Bronchial epithelial cell (primary cell): ENCODE measurements around the gene PSMB7. TPM values are rescaled to one million over a fixed set of nuclear protein-coding genes. Genes with fewer than 3 reads are reported as not detected.
A peak's percentile ranks its signal among the peaks of the same experiment; 100 is the strongest.

Source experiments
- DNase-seq: peaks from one replicate; pipeline ENCODE4 v3.0.0-alpha.2; 2010; ENCODE audit warnings: low read depth
- FAIRE-seq: peaks from 2 replicates; lab custom pipeline; 2011; peaks lifted over from hg19 to GRCh38; lab: Jason Lieb, UNC
- H3K27me3 ChIP-seq: 2 replicates; pipeline ENCODE4 v1.5.1; 2011; ENCODE audit warnings: low read length; ENCODE audit not compliant: control insufficient read depth, insufficient read depth
- H3K36me3 ChIP-seq: 2 replicates; pipeline ENCODE4 v1.5.1; 2011; ENCODE audit warnings: low read length; ENCODE audit not compliant: control insufficient read depth, insufficient read depth
- H3K4me3 ChIP-seq: 2 replicates; pipeline ENCODE4 v1.5.1; 2011; ENCODE audit warnings: mild to moderate bottlenecking, low read depth, low read length, control low read depth
- CTCF ChIP-seq: IDR thresholded peaks from 2 replicates; pipeline ENCODE4 v1.5.1; 2011; ENCODE audit warnings: mild to moderate bottlenecking, moderate library complexity, low read length, control low read depth, inconsistent platforms; ENCODE audit not compliant: insufficient read depth, severe bottlenecking
- total RNA-seq: library from RNA; depleted of rRNA; stranded (reverse); fragments of >200 nt; gene quantifications from 2 replicates; pipeline ENCODE4 v1.2.1, GENCODE V29; 2014

The PSMB7 gene
- total RNA-seq, 1 donor from 2014 or later, result 335 TPM

DNA sequence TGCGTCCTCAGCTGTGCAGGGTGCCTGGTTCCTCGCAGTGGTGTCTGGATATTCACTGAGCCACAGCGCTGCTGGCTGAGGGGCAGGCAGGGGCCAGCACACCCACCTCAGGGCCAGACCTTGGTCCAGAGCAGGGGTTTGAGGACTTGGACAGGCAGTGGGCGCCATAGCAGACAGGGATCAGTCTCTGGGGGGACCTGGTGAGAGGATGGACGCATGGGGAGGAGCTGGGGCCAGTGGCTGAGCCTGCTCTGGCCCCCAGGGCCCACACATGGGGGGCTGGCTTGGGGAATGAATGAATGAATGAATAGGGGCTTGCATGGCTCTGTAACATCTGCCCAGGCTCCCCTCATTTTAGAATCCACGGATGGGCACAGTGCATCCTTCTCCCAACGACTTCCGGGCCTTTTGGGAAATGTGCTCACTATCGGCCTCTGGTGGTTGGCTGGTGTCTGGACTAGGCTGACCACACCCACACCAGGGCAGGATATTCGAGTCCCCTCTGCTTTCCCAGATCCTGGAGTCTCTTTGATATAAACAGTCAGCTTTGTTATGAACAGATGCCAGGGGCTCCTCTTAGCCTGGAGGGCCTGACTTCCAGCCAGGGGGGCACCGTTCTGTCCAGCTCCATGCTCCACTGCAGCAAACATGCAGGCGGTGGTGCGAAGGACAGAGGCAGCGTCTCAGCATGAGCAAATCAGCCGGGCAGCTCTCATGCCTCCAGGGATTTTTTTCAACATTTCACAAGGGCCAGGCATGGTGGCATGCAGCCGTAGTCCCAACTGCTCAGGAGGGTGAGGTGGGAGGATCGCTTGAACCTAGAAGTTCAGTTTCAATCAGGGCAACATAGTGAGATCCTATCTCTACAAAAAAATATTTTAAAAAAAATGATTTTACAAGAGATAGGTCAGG, 94.9 kb downstream of the PSMB7 start:
- peak; percentile 55 for DNase-seq
- peaks cover 18% of the 10 kb centered on the region for H3K36me3 ChIP-seq
- peak; percentile 92 for TF ChIP-seq CTCF
- H3K4me3 ChIP-seq, result no peak overlapping the region
- no peak for FAIRE-seq
- H3K27me3 ChIP-seq, result no peaks in the 10 kb centered on the region

GRCh38 chr9:124315882-124316281, 99.4 kb downstream of the PSMB7 start:
- FAIRE-seq (no peak), DNase-seq (no peak)
- no peak for TF ChIP-seq CTCF
- Histone ChIP-seq H3K36me3 (peaks cover 22% of the 10 kb centered on the region), H3K27me3 (no peaks in the 10 kb centered on the region), H3K4me3 (no peak overlapping the region)

DNA sequence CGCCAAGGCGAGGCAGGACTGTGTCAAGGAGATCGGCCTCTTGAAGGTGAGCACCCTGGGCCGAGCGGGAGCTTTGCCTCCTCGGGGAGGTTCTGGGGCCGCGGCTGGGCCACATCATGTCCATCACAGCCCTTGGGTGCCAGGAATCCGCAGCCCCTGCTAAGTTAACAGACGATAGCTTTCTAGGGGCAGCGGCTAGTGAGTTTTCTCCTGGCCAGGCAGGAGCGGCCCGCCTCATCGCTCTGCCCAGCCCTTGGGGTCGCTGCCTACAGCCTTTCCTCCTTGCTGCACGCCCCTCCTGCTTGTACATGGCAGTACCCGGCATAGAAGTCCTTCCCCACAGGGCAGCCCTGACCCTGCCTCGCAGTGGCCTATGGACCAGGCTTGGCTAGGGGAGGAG, 101.3 kb downstream of the PSMB7 start:
- TF ChIP-seq CTCF, result no peak
- no peak for FAIRE-seq

GRCh38 chr9:124312290-124313265, 102.7 kb downstream of the PSMB7 start:
- no peaks in the 10 kb centered on the region for H3K27me3 ChIP-seq
- no peak for FAIRE-seq

More for the DNA sequence above, 101.3 kb downstream of the PSMB7 start:
- H3K36me3 ChIP-seq, result peaks cover 23% of the 10 kb centered on the region
- H3K4me3 ChIP-seq, result no peak overlapping the region
- no peak for DNase-seq
- H3K27me3 ChIP-seq, result no peaks in the 10 kb centered on the region

GRCh38 chr9:124311283-124311682, 104.0 kb downstream of the PSMB7 start:
- Histone ChIP-seq H3K4me3 (no peak overlapping the region), H3K36me3 (peaks cover 23% of the 10 kb centered on the region), H3K27me3 (no peaks in the 10 kb centered on the region)
- FAIRE-seq, result no peak
- no peak for DNase-seq
- no peak for TF ChIP-seq CTCF

More at GRCh38 chr9:124312290-124313265, 102.7 kb downstream of the PSMB7 start:
- peaks cover 23% of the 10 kb centered on the region for H3K36me3 ChIP-seq
- TF ChIP-seq CTCF, result peak; percentile 17
- H3K4me3 ChIP-seq, result no peak overlapping the region
- DNase-seq, result no peak
